Calu3 (cell line): ENCODE data around the gene KCNK15. TPM values are rescaled to one million over a fixed set of nuclear protein-coding genes. Genes with fewer than 3 reads are reported as not detected.
A peak's percentile ranks its signal among the peaks of the same experiment; 100 is the strongest.

Experiments
- BruUV-seq: library from RNA; stranded (reverse); fragments of 400-500 nt; replicated peaks from 2 replicates; lab custom pipeline; 2021; lab: Mats Ljungman, UMichigan
- CTCF ChIA-PET: fragments of 300-600 bp; sonication (Branson Sonifier 250); formaldehyde crosslinking; loops from one replicate; lab custom pipeline; 2022; ENCODE audit warnings: antibody characterized with exemption; lab: Charles Lee
- DNase-seq: peaks from one replicate; pipeline ENCODE4 v3.0.0; 2022
- H3K27ac Mint-ChIP-seq: one replicate; pipeline ENCODE4 v1.8.0; 2022; ENCODE audit warnings: mixed read lengths; ENCODE audit not compliant: unreplicated experiment
- H3K27me3 Mint-ChIP-seq: one replicate; pipeline ENCODE4 v1.8.0; 2022; ENCODE audit warnings: mixed read lengths; ENCODE audit not compliant: unreplicated experiment
- H3K36me3 Mint-ChIP-seq: one replicate; pipeline ENCODE4 v1.8.0; 2022; ENCODE audit warnings: mild to moderate bottlenecking, moderate library complexity, mixed read lengths; ENCODE audit not compliant: insufficient read depth, unreplicated experiment
- H3K4me1 Mint-ChIP-seq: one replicate; pipeline ENCODE4 v1.8.0; 2022; ENCODE audit warnings: mild to moderate bottlenecking, low read depth, mixed read lengths; ENCODE audit not compliant: unreplicated experiment
- H3K4me3 Mint-ChIP-seq: one replicate; pipeline ENCODE4 v1.8.0; 2022; ENCODE audit warnings: mild to moderate bottlenecking, low read depth, moderate library complexity, mixed read lengths; ENCODE audit not compliant: unreplicated experiment
- H3K9me3 Mint-ChIP-seq: one replicate; pipeline ENCODE4 v1.8.0; 2022; ENCODE audit warnings: low read depth, mixed read lengths; ENCODE audit not compliant: unreplicated experiment
- intact Hi-C: fragments of 100-400 bp; cut with micrococcal nuclease; formaldehyde crosslinking; loops from one replicate; pipeline ENCODE4 v1.10.0; 2022; ENCODE audit not compliant: unreplicated experiment
- total RNA-seq: library from RNA; stranded (reverse); gene quantifications from 2 replicates; pipeline ENCODE4 v1.2.3, GENCODE V29; 2022
- TF ChIP-seq, protein P1 (sequence below): fragments of 200-600 bp; IDR thresholded peaks from one replicate; pipeline ENCODE4 v1.8.0; 2022; ENCODE audit warnings: antibody characterized with exemption; ENCODE audit not compliant: unreplicated experiment

KCNK15 gene
- total RNA-seq, 1 experiment from 2014 or later = 1.5 TPM

DNA sequence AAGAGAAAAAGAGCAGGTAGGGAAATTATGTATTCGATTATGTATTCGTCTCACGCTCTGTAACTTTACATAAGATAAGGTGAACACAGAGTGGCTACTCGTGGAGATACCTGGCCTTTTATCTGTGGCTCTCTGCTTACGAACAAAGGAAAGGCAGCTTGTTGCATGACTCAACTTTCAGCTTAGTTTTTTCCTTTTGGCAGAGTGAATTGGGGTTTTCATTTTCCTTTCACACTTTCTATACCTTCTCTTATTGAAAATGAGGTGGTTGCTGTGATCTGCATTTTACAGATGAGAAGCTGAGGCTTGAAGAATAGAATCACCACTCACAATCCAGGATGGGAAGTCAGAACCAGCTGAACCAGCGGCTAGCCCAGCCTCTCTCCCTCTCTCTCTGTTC, 13.3 kb upstream of the KCNK15 start:
- Mint-ChIP-seq H3K27ac (peak overlapping the region; percentile 84), H3K4me1 (peaks cover 86% of the 10 kb centered on the region), H3K36me3 (peaks cover 30% of the 10 kb centered on the region), H3K9me3 (no peaks in the 10 kb centered on the region), H3K4me3 (peak overlapping the region; percentile 3), H3K27me3 (no peaks in the 10 kb centered on the region)
- no TSS peak for BruUV-seq
- intact Hi-C loops = loop anchor here (10.0 kb wide), 1 partner anchor 518 kb away; the partner anchor contains the start of gene OSER1
- TF ChIP-seq, protein P1, sequence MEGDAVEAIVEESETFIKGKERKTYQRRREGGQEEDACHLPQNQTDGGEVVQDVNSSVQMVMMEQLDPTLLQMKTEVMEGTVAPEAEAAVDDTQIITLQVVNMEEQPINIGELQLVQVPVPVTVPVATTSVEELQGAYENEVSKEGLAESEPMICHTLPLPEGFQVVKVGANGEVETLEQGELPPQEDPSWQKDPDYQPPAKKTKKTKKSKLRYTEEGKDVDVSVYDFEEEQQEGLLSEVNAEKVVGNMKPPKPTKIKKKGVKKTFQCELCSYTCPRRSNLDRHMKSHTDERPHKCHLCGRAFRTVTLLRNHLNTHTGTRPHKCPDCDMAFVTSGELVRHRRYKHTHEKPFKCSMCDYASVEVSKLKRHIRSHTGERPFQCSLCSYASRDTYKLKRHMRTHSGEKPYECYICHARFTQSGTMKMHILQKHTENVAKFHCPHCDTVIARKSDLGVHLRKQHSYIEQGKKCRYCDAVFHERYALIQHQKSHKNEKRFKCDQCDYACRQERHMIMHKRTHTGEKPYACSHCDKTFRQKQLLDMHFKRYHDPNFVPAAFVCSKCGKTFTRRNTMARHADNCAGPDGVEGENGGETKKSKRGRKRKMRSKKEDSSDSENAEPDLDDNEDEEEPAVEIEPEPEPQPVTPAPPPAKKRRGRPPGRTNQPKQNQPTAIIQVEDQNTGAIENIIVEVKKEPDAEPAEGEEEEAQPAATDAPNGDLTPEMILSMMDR = no peak
- no peak for DNase-seq
- CTCF ChIA-PET = interaction anchor here (1.0 to 7.8 kb wide), 5 partner anchors 11 to 48 kb away, joined by 4 to 131 read pairs (median 7); partner anchors contain the start of gene CCN5

DNA sequence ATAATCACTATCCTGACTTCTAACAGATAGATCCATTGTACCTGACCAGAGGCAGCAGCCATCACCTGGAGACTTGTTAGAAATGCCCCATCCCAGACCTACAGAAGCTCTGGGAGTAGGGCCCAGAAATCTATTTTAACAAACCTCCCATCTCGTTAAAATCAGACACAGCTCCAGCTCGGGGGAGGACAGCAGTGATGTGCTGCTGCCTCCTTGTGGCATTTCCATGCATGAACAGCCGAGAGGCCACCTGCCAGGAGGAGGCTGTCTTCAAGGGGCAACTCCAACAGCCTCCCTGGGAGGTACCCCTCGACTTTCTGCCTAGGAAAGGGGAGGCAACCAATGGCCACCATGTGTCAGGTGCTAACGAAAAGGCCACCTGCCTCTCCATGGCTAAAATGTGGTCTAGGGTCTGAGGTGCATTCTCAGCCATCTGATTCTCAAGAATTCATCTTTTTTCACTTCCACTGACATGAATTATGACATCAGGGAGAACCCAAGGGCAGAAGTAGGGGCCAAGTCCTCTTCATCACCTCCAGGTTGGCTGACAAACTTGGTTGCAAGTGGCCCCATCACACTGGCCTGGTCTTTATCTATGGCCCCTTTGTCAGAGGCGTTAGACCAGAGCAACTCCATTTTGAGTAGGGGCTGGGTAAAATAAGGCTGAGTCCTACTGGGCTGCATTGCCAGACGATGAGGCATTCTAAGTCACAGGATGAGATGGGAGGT, 12.2 kb upstream of the KCNK15 start:
- H3K4me1 Mint-ChIP-seq = peaks cover 77% of the 10 kb centered on the region
- CTCF ChIA-PET = interaction anchor here (0.9 to 7.8 kb wide), 5 partner anchors 14 to 50 kb away, joined by 3 to 131 read pairs (median 4); no protein-coding TSS in a partner anchor

DNA sequence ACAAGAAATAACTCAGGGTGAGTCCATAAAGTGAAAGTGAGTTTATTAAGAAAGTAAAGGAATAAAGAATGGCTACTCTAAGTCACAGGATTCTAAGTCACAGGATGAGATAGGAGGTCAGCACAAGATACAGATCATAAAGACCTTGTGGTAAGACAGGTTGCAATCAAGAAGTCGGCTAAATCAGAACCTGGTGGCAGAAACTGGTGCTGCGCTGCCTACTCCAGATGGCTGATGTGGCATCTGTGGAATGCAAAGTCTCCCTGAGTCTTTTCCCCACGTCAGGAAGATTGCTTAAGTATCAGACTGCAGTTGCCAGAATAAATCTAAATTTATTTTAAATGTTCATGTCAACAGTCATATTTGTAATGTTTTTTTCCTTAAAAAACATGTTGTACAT, 10.7 kb upstream of the KCNK15 start:
- Mint-ChIP-seq H3K36me3 (peaks cover 30% of the 10 kb centered on the region), H3K27me3 (no peaks in the 10 kb centered on the region), H3K27ac (no peak overlapping the region), H3K4me1 (peaks cover 63% of the 10 kb centered on the region), H3K4me3 (no peak overlapping the region), H3K9me3 (no peaks in the 10 kb centered on the region)
- intact Hi-C loops = loop anchor here (10.0 kb wide), 1 partner anchor 520 kb away; the partner anchor contains the start of gene OSER1
- CTCF ChIA-PET = interaction anchor here (0.8 to 7.8 kb wide), 2 partner anchors 42 to 51 kb away, joined by 3 to 131 read pairs; no protein-coding TSS in a partner anchor
- DNase-seq = peak; percentile 55
- no TSS peak for BruUV-seq
- TF ChIP-seq, protein P1 = peak; percentile 41

More for the DNA sequence above, 12.2 kb upstream of the KCNK15 start:
- no TSS peak for BruUV-seq
- peaks cover 31% of the 10 kb centered on the region for H3K36me3 Mint-ChIP-seq
- no peaks in the 10 kb centered on the region for H3K9me3 Mint-ChIP-seq
- H3K27ac Mint-ChIP-seq = peak overlapping the region; percentile 77
- TF ChIP-seq, protein P1 = peak; percentile 96
- peak; percentile 89 for DNase-seq
- intact Hi-C loops = loop anchor here (1.0 to 10.0 kb wide), 2 partner anchors 48 to 519 kb away; partner anchors contain the start of gene OSER1
- no peaks in the 10 kb centered on the region for H3K27me3 Mint-ChIP-seq
- no peak overlapping the region for H3K4me3 Mint-ChIP-seq

DNA sequence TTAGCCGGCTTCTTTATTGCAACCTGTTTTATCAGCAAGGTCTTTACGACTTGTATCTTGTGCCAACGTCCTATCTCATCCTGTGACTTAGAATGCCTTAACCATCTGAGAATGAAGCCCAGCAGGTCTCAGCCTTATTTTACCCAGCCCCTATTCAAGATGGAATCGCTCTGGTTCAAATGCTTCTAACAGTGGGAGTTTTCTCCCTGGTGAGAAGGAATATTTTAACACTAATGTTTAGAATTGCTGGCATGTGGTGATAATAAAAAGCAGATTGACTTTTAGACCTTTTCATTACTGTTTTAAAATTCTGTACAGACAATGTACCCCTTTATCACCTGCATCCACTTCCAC, 9.9 kb upstream of the KCNK15 start:
- peak overlapping the region; percentile 97 for H3K27ac Mint-ChIP-seq
- no peaks in the 10 kb centered on the region for H3K27me3 Mint-ChIP-seq
- H3K36me3 Mint-ChIP-seq = peaks cover 30% of the 10 kb centered on the region
- H3K9me3 Mint-ChIP-seq = no peaks in the 10 kb centered on the region
- TF ChIP-seq, protein P1 = no peak
- peak overlapping the region; percentile 63 for H3K4me3 Mint-ChIP-seq
- intact Hi-C loops = loop anchor here (10.0 kb wide), 1 partner anchor 521 kb away; the partner anchor contains the start of gene OSER1
- DNase-seq = no peak
- BruUV-seq = no TSS peak
- CTCF ChIA-PET = interaction anchor here (0.8 to 7.8 kb wide), 2 partner anchors 43 to 52 kb away, joined by 3 to 131 read pairs; no protein-coding TSS in a partner anchor
- peaks cover 58% of the 10 kb centered on the region for H3K4me1 Mint-ChIP-seq
